ENCODE results near the gene SASH1.

Gene SASH1

DNA sequence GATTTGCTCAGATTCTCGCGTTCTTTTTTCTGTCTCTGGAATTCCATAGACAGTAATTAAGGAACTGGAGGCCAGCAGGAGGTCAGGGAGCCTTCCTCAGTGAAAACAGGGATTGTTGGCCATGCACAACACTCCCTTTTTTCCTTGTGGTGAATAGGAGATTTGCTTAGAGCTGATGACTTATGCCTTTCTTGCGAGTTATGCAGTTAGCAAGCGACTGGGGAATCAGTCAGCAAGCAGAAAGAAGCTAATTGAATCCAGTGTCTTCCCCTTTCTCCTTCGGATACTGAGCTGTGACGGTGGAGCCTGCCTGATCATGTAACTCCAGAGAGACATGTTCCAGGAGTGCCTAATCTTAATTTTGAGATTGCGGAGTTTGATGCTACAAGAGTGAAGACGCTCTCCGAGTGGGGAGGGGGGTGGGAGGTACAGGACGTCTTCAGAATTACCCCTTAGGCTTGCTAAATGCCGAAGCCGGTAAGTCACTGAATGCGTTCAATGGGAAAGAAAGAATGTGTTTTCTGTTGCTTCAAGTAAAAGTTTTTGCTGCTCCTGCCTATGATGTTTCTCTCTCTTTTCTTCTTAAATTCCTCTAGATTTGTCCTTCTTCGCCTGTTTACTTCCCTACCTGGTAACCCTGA lies 165.9 kb downstream of the SASH1 start:
- H3K4me3 ChIP-seq (ENCODE audit: low read length), result peak overlapping the region; percentile 57
- no peaks in the 10 kb centered on the region for H3K27me3 ChIP-seq (ENCODE audit: control insufficient read depth, insufficient read depth, low read length)
- H3K27ac ChIP-seq (ENCODE audit: low read depth, low read length), result peak overlapping the region; percentile 72
- no peaks in the 10 kb centered on the region for H3K36me3 ChIP-seq (ENCODE audit: control insufficient read depth, insufficient read depth, low read length)
- peaks cover 11% of the 10 kb centered on the region for H3K4me1 ChIP-seq (ENCODE audit: control insufficient read depth, insufficient read depth, low read length)
- H3K9ac ChIP-seq (ENCODE audit: low read length), result peak overlapping the region; percentile 13

DNA sequence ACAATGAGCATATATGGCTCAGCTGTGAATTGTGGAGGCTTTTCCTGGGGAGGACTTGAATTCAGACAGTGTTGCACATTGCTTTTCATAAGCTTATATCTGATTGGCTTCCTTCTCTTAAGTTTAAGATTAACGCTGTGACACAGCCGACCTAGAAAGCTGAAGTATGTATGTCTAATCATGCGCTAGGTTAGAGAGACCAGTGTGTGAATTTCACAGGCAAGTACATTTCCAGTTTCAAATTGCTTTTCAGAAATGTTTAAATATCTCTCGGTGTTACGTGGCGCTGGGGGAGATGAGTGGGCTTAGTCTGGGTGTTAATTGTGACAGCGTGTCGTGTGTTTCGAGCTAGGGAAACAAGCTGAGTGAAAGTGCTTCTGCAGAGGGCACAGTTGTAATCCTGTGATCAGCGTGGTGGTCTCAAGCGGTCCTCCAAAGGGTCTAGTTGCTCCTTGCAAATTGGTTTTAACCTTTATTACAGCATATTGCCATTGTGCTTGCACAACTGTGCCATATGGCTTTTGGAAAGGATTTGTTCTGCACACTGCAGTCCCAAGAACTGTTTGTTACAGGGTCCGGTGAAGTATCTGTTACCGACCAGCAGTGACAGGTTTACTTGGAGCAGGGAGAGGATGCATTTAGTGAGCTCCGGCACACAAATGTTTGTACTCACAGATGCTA lies 166.6 kb downstream of the SASH1 start:
- Histone ChIP-seq H3K9ac (ENCODE audit: low read length) (peak overlapping the region; percentile 13), H3K4me1 (ENCODE audit: control insufficient read depth, insufficient read depth, low read length) (peaks cover 14% of the 10 kb centered on the region), H3K27ac (ENCODE audit: low read depth, low read length) (peak overlapping the region; percentile 72), H3K27me3 (ENCODE audit: control insufficient read depth, insufficient read depth, low read length) (no peaks in the 10 kb centered on the region), H3K4me3 (ENCODE audit: low read length) (peak overlapping the region; percentile 57), H3K36me3 (ENCODE audit: control insufficient read depth, insufficient read depth, low read length) (no peaks in the 10 kb centered on the region)

DNA sequence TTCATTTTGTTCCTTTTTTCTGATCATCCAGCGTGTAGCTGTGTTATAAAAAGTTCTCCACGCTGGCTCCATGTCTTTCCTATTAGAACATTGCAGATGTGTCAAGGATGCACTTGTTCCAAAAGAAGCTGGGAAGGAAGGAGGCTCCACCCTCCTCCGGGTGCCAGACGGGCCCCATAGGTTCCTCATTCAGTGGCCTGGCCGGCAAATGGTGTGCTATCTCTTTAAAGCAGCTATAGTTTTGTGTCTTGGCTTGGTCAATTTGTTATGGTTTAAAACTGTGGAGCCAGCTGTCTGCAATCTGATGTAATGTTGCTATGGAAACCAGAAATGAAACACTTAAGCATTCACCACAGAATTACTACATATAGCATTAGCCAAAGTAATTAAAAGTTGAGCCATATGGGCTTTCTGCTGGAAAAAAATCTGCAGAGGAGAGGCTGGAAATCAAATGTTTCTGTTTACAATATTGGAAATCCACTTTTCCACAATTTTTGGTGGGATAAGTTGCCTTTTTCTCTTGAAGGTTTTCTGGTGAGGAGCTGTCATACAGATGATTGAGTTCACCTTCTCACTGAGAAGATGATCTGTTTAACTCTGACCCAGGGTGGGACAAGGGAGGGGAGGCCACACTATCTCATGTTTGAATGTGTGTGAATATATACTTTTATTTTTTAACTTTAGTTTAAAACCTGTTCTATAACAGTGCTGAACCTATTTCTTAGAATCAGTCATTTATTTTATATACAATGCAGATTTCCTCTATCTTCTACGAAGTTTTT lies 167.4 kb downstream of the SASH1 start:
- Histone ChIP-seq H3K9ac (ENCODE audit: low read length) (no peak overlapping the region), H3K4me1 (ENCODE audit: control insufficient read depth, insufficient read depth, low read length) (peaks cover 14% of the 10 kb centered on the region), H3K27me3 (ENCODE audit: control insufficient read depth, insufficient read depth, low read length) (no peaks in the 10 kb centered on the region), H3K36me3 (ENCODE audit: control insufficient read depth, insufficient read depth, low read length) (no peaks in the 10 kb centered on the region), H3K27ac (ENCODE audit: low read depth, low read length) (peak overlapping the region; percentile 72), H3K4me3 (ENCODE audit: low read length) (peak overlapping the region; percentile 57)

DNA sequence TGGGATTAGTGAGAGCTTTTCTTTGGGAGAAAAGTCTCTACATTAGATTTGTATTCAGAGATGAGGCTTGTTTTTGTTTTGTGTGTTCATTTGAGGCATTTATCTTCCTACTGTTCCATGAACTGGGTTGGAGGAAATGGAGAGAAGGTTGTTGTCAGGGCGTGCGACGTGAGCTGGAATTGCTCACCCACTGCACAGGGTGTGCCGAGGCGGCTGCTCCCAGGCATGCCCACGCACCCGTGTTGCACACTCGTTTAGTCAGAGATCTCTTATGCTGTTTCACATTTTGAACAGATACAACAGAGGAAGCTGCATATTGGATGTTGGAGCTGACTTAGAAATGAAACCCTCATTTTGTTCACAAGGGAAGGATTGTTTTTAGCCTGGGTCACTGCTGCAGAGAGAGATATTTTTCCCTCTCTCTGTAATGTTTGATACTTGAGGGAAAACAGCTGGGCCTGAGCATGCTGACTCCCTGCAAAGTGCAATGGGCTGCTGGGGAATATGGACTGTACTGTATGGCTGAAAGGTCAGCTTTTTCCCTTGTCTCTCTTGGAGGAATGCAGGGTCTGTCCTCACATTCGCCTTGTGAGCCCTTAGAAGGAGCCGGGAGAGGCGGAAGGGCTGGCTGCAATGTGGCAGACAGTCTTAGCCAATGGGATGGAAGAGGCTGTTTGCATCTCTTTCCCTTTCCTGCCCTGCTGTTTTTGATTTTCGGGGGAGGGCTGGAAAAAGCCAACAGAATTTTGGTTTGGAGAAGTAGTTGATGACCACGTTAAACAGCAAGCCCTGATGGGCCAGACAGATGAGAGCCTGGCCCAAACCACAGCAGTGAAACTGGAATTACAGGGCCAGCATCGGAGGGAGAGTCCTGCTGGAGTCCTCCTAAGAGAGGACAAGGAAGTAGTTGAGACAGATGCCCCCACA lies 170.8 kb downstream of the SASH1 start:
- no peak overlapping the region for H3K9ac ChIP-seq (ENCODE audit: low read length)
- H3K4me3 ChIP-seq (ENCODE audit: low read length), result no peak overlapping the region
- no peaks in the 10 kb centered on the region for H3K36me3 ChIP-seq (ENCODE audit: control insufficient read depth, insufficient read depth, low read length)
- H3K27me3 ChIP-seq (ENCODE audit: control insufficient read depth, insufficient read depth, low read length), result no peaks in the 10 kb centered on the region
- H3K4me1 ChIP-seq (ENCODE audit: control insufficient read depth, insufficient read depth, low read length), result peaks cover 11% of the 10 kb centered on the region
- H3K27ac ChIP-seq (ENCODE audit: low read depth, low read length), result peak overlapping the region; percentile 76

DNA sequence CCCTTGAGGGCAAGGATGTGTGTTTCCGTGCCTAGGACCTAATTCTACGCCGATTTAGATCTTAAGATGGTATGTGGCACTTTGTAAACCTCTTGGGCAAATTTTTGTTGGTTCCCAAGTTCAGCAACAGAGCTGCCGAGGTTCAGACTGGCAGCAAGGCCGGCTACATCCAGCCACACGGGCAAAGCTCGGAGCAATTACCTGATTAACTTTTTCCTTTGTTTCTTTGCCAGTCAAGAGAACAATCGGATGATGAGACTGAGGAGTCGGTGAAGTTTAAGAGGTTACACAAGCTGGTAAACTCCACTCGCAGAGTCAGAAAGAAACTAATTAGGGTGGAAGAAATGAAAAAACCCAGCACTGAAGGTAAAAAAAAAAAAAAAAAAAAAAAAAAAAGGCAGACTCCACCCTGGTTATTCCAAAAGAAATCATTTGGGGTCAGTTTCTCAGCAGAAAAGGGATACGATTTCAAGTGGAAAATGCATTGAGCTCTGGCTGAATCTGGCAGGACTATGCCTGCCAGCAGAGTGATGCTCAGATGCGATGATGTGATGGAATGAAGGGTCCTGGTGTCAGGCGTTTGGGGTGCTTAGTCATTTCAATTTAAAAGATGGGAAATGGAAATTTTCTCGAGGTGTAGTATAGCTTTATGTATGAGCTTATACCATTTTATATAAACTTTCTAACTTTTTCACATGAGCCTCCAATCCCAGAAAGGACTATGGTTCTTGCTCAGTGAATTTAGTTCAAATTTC lies 171.6 kb downstream of the SASH1 start:
- Histone ChIP-seq H3K4me1 (ENCODE audit: control insufficient read depth, insufficient read depth, low read length) (peaks cover 11% of the 10 kb centered on the region), H3K4me3 (ENCODE audit: low read length) (no peak overlapping the region), H3K9ac (ENCODE audit: low read length) (no peak overlapping the region)

DNA sequence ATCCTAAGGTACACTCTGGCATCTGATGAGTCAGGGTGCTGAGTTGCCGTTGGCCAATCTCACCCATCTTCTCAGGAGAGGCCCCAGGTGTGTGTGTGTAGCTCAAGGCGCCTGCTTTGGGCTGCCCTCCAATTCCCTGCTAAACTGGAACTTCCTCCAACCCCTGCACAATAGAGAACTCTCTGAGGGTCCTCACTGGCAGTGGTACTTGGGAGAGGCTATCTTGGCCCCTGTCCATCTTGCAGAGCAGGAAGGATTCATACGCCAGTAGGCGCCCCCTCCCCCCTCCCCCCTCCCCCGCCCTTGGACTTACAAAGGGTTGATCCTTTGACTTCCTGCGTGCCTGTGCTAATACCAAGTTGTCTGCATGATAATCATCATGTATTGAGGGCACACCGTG lies 173.6 kb downstream of the SASH1 start:
- Histone ChIP-seq H3K27ac (ENCODE audit: low read depth, low read length) (peak overlapping the region; percentile 28), H3K9ac (ENCODE audit: low read length) (no peak overlapping the region)

More for the DNA sequence above, 171.6 kb downstream of the SASH1 start:
- Histone ChIP-seq H3K27ac (ENCODE audit: low read depth, low read length) (peak overlapping the region; percentile 76), H3K36me3 (ENCODE audit: control insufficient read depth, insufficient read depth, low read length) (no peaks in the 10 kb centered on the region), H3K27me3 (ENCODE audit: control insufficient read depth, insufficient read depth, low read length) (no peaks in the 10 kb centered on the region)

DNA sequence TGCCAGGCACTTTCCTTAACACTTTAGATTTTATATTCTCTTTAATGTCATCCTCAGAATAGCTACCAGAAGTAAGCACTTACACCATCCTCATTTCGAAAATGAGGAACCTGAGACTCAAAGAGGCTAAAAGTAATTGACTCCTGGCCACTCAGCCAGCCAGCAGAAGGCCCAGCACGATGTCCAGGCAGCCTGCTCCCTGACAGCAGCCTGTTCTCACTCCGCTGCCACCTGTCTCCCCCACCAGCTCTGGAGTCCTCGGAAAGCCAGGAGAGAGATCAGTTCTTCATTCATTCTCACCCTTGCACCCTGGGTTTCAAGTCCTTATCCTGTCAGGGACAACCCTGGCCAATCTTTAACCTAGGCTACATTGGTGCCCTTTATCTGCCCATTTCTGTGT lies 174.0 kb downstream of the SASH1 start:
- Histone ChIP-seq H3K27ac (ENCODE audit: low read depth, low read length) (peak overlapping the region; percentile 28), H3K9ac (ENCODE audit: low read length) (no peak overlapping the region), H3K4me3 (ENCODE audit: low read length) (no peak overlapping the region), H3K36me3 (ENCODE audit: control insufficient read depth, insufficient read depth, low read length) (peaks cover 6% of the 10 kb centered on the region), H3K27me3 (ENCODE audit: control insufficient read depth, insufficient read depth, low read length) (no peaks in the 10 kb centered on the region), H3K4me1 (ENCODE audit: control insufficient read depth, insufficient read depth, low read length) (peaks cover 3% of the 10 kb centered on the region)

More for the DNA sequence above, 173.6 kb downstream of the SASH1 start:
- peaks cover 6% of the 10 kb centered on the region for H3K36me3 ChIP-seq (ENCODE audit: control insufficient read depth, insufficient read depth, low read length)
- H3K4me3 ChIP-seq (ENCODE audit: low read length), result no peak overlapping the region
- no peaks in the 10 kb centered on the region for H3K27me3 ChIP-seq (ENCODE audit: control insufficient read depth, insufficient read depth, low read length)
- H3K4me1 ChIP-seq (ENCODE audit: control insufficient read depth, insufficient read depth, low read length), result peaks cover 4% of the 10 kb centered on the region

DNA sequence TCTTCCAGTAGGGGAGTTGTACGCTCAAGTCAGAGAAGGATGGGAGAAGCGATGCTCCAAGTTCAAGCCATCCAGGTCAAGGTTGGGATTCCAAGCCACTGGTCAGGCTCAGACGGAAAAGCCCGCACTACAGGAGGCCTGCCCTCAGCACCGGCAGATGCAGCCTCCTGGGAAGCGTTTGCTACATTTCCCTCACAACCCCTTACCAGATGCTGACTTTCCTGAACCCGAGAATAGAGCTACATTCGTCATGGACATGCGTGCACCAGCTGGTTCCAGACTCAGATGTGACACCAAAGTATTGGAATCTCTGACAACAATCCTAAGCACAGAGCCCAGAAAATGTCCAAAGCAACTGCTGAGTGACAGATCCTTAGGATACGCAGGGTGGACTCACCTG lies 174.8 kb downstream of the SASH1 start:
- no peak overlapping the region for H3K27ac ChIP-seq (ENCODE audit: low read depth, low read length)
- no peak overlapping the region for H3K4me3 ChIP-seq (ENCODE audit: low read length)
- no peak overlapping the region for H3K9ac ChIP-seq (ENCODE audit: low read length)
- H3K27me3 ChIP-seq (ENCODE audit: control insufficient read depth, insufficient read depth, low read length), result no peaks in the 10 kb centered on the region
- H3K36me3 ChIP-seq (ENCODE audit: control insufficient read depth, insufficient read depth, low read length), result peaks cover 6% of the 10 kb centered on the region
- H3K4me1 ChIP-seq (ENCODE audit: control insufficient read depth, insufficient read depth, low read length), result peaks cover 3% of the 10 kb centered on the region

DNA sequence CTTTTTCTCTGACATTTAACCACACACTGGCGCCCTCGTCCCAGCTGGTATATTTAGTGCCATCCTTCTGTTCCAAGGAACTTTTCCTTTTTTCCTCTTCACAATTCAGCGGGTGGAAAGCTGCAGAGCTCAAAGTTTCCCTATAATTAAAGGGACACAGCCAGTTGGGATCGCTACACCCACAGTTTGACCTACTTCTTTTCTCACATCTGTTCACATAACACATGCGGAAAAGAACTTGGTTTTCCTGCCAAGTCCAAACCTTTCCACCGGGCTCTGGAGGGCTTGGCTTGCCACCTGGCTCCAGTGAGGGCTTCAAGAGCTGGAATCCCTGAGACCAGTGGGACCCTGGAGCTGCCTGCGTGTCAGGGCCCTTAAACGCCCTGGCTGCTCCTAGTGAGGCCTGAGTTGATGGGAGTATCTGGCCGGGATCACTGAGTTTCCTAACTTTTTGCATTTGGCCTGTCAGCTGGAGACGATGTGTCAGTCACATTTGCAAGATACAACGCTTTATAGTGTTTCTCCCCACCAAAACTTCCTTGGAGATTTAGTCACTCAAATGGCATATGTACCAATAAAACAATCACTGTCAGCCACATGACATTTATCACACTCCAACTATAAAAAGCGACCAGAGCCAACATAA lies 176.0 kb downstream of the SASH1 start:
- H3K4me1 ChIP-seq (ENCODE audit: control insufficient read depth, insufficient read depth, low read length), result peaks cover 3% of the 10 kb centered on the region
- no peak overlapping the region for H3K4me3 ChIP-seq (ENCODE audit: low read length)
- H3K9ac ChIP-seq (ENCODE audit: low read length), result no peak overlapping the region
- no peaks in the 10 kb centered on the region for H3K27me3 ChIP-seq (ENCODE audit: control insufficient read depth, insufficient read depth, low read length)
- peak overlapping the region; percentile 16 for H3K27ac ChIP-seq (ENCODE audit: low read depth, low read length)
- H3K36me3 ChIP-seq (ENCODE audit: control insufficient read depth, insufficient read depth, low read length), result peaks cover 6% of the 10 kb centered on the region

DNA sequence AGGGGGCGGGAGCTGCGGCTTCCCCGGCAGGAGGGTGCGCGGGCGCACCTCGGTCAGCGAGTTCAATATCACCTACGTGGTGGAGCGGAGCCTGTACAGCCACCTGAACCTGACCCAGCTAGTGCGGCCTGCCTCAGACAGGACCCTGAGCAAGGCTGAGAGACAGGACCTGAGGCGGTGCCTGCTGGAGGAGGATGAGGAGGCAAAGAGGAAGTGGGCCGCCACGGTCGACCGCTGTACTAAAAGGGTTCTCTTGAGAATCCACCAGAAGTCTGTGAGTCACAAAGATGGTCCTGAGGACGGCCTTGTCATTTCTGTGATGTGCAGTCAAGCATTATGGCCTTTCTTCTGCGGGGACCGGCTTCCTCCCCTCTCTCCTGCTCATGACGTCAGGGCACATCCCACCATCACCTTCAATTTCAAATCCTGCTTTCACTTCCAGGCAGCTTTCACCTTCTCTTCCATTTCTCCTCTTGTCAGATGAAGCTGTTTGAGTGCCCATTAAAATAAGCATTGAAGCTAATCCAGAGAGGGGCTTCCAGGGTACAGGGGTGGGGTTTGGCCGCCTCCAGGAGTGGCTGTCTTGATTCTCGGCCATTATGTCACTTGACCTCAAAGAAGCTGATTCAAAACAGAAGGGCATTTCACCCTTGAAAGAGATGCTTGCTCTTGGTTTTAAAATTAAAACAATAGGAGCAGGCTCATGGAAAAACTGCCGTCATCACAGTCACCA lies 177.6 kb downstream of the SASH1 start:
- Histone ChIP-seq H3K4me3 (ENCODE audit: low read length) (no peak overlapping the region), H3K9ac (ENCODE audit: low read length) (peak overlapping the region; percentile 4), H3K36me3 (ENCODE audit: control insufficient read depth, insufficient read depth, low read length) (peaks cover 6% of the 10 kb centered on the region), H3K4me1 (ENCODE audit: control insufficient read depth, insufficient read depth, low read length) (peaks cover 7% of the 10 kb centered on the region), H3K27me3 (ENCODE audit: control insufficient read depth, insufficient read depth, low read length) (no peaks in the 10 kb centered on the region), H3K27ac (ENCODE audit: low read depth, low read length) (no peak overlapping the region)

All from rectal smooth muscle tissue (tissue), 1 donor.